ENCODE data around the gene GRHL1.

- TF ChIP-seq TEAD4 (CRISPR knock-in tag; IDR thresholded peaks at IDR 0.05) (no peak), USF2 (CRISPR knock-in tag; IDR thresholded peaks at IDR 0.05) (no peak), E2F4 (CRISPR knock-in tag; IDR thresholded peaks at IDR 0.05; ENCODE audit: borderline replicate concordance, low read depth) (no peak), ZNF232 (CRISPR knock-in tag; IDR thresholded peaks at IDR 0.05) (no peak), ATF6 (CRISPR knock-in tag; IDR thresholded peaks at IDR 0.05) (no peak), E2F1 (CRISPR knock-in tag; IDR thresholded peaks at IDR 0.05) (no peak), JUN (CRISPR knock-in tag; IDR thresholded peaks at IDR 0.05) (no peak)
Measured at GRCh38 chr2:10004836-10005235, 53.3 kb downstream of the GRHL1 start.
